ENCODE measurements around the gene SFTPA1.
"Not testable (repeated sequence)": the region's sequence is repeated elsewhere in the genome, so short reads cannot be mapped to it uniquely, and the experiment has no call there.

SFTPA1 gene

DNA sequence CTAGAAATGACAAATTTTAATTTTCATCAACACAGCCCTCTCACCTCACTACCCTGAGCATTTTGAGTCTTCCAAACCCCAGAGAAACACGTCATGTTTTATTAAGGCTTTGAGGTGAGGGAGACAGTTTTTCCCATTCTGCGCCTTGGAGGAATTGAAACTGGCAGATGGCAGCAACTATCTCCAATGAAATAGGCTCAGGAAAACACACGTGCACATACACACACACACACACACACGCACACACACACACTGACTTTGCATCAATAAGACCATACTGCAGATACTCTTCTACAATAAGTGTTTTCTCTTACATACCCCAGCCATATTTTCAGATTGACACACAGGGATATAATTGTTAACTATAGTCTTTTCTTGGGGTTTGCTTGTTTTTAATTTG is 47.3 kb upstream of the SFTPA1 start:
- H3K79me2 ChIP-seq (ENCODE audit: insufficient read depth, low read length), result no peaks in the 10 kb centered on the region
- H4K20me1 ChIP-seq (ENCODE audit: insufficient read depth, low read length), result peaks cover 6% of the 10 kb centered on the region; the same call in 1 of the 2 replicates
- H3K4me3 ChIP-seq (ENCODE audit: low read depth in 1 of 2, low read length in 2 of 2), result no peak overlapping the region
- H3K9me3 ChIP-seq (ENCODE audit: insufficient read depth, low read length, severe bottlenecking), result no peaks in the 10 kb centered on the region
- no peak overlapping the region for H3K9ac ChIP-seq (ENCODE audit: low read depth, low read length)
- no peak overlapping the region for H3K27ac ChIP-seq (ENCODE audit: low read length)
- H3K36me3 ChIP-seq (ENCODE audit: insufficient read depth, low read length), result no peaks in the 10 kb centered on the region
- ATAC-seq (ENCODE audit: insufficient read depth, low read depth), result no peak
- no peak for TF ChIP-seq EZH2 (IDR thresholded peaks at IDR 0.05; ENCODE audit: borderline replicate concordance, low read depth, low read length, severe bottlenecking)
- TF ChIP-seq, protein P1, sequence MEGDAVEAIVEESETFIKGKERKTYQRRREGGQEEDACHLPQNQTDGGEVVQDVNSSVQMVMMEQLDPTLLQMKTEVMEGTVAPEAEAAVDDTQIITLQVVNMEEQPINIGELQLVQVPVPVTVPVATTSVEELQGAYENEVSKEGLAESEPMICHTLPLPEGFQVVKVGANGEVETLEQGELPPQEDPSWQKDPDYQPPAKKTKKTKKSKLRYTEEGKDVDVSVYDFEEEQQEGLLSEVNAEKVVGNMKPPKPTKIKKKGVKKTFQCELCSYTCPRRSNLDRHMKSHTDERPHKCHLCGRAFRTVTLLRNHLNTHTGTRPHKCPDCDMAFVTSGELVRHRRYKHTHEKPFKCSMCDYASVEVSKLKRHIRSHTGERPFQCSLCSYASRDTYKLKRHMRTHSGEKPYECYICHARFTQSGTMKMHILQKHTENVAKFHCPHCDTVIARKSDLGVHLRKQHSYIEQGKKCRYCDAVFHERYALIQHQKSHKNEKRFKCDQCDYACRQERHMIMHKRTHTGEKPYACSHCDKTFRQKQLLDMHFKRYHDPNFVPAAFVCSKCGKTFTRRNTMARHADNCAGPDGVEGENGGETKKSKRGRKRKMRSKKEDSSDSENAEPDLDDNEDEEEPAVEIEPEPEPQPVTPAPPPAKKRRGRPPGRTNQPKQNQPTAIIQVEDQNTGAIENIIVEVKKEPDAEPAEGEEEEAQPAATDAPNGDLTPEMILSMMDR (IDR thresholded peaks at IDR 0.05; ENCODE audit: borderline replicate concordance, extremely low read depth, low read length, poor library complexity, severe bottlenecking), result no peak
- DNase-seq, result no peak
- no peaks in the 10 kb centered on the region for H3K27me3 ChIP-seq (ENCODE audit: insufficient read depth, low read length, poor library complexity)
- H3K4me2 ChIP-seq (ENCODE audit: insufficient read depth, low read length), result no peak overlapping the region
- H3K4me1 ChIP-seq (ENCODE audit: insufficient read depth, low read length), result no peaks in the 10 kb centered on the region
- H2AFZ ChIP-seq (ENCODE audit: low read depth, low read length), result no peak overlapping the region

DNA sequence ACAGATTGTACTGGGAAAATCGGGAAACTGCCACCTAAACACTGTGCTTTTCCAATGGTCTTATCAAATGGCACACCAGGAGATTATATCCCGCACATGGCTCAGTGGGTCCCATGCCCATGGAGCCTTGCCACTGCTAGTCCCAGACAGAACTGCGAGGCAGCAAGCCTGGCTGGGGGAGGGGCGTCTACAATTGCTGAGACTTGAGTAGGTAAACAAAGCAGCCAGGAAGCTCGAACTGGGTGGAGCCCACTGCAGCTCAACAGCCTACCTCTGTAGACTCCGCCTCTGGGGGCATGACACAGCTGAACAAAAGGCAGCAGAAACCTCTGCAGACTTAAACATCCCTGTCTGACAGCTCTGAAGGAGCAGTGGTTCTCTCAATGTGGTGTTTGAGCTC is 40.1 kb upstream of the SFTPA1 start:
- not testable (repeated sequence) for H3K4me1 ChIP-seq (ENCODE audit: insufficient read depth, low read length); DNase-seq; H4K20me1 ChIP-seq (ENCODE audit: insufficient read depth, low read length); H3K9ac ChIP-seq (ENCODE audit: low read depth, low read length); H3K4me2 ChIP-seq (ENCODE audit: insufficient read depth, low read length); ATAC-seq (ENCODE audit: insufficient read depth, low read depth); H3K4me3 ChIP-seq (ENCODE audit: low read depth in 1 of 2, low read length in 2 of 2); H2AFZ ChIP-seq (ENCODE audit: low read depth, low read length); H3K36me3 ChIP-seq (ENCODE audit: insufficient read depth, low read length); H3K27ac ChIP-seq (ENCODE audit: low read length); H3K9me3 ChIP-seq (ENCODE audit: insufficient read depth, low read length, severe bottlenecking); H3K79me2 ChIP-seq (ENCODE audit: insufficient read depth, low read length); H3K27me3 ChIP-seq (ENCODE audit: insufficient read depth, low read length, poor library complexity)

DNA sequence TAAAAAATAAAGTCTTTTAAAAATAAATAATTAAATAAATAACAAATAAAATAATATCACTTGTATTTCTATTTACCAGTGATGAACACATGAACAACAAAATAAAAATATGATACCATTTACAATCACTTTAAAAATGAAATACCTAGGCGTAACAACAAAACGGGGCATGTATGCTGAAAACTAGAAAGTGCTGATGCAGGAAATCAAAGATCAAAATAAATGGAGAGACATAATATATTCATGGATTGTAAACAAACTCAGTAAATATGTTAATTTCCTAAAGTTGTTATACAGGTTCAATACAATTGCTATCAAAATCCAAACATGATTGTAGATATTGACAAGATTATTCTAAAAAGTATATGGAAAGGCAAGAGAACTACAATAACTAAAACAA is 31.4 kb upstream of the SFTPA1 start:
- Histone ChIP-seq H3K27ac (ENCODE audit: low read length) (no peak overlapping the region), H2AFZ (ENCODE audit: low read depth, low read length) (no peak overlapping the region), H3K27me3 (ENCODE audit: insufficient read depth, low read length, poor library complexity) (no peaks in the 10 kb centered on the region), H3K79me2 (ENCODE audit: insufficient read depth, low read length) (no peaks in the 10 kb centered on the region), H3K9ac (ENCODE audit: low read depth, low read length) (no peak overlapping the region), H3K9me3 (ENCODE audit: insufficient read depth, low read length, severe bottlenecking) (no peaks in the 10 kb centered on the region), H3K4me2 (ENCODE audit: insufficient read depth, low read length) (no peak overlapping the region), H3K36me3 (ENCODE audit: insufficient read depth, low read length) (no peaks in the 10 kb centered on the region), H3K4me3 (ENCODE audit: low read depth in 1 of 2, low read length in 2 of 2) (no peak overlapping the region), H4K20me1 (ENCODE audit: insufficient read depth, low read length) (no peaks in the 10 kb centered on the region; the same call in 1 of the 2 replicates), H3K4me1 (ENCODE audit: insufficient read depth, low read length) (no peaks in the 10 kb centered on the region)
- no peak for ATAC-seq (ENCODE audit: insufficient read depth, low read depth)
- TF ChIP-seq EZH2 (IDR thresholded peaks at IDR 0.05; ENCODE audit: borderline replicate concordance, low read depth, low read length, severe bottlenecking), result no peak
- TF ChIP-seq, protein P1 (IDR thresholded peaks at IDR 0.05; ENCODE audit: borderline replicate concordance, extremely low read depth, low read length, poor library complexity, severe bottlenecking), result no peak
- DNase-seq, result no peak

DNA sequence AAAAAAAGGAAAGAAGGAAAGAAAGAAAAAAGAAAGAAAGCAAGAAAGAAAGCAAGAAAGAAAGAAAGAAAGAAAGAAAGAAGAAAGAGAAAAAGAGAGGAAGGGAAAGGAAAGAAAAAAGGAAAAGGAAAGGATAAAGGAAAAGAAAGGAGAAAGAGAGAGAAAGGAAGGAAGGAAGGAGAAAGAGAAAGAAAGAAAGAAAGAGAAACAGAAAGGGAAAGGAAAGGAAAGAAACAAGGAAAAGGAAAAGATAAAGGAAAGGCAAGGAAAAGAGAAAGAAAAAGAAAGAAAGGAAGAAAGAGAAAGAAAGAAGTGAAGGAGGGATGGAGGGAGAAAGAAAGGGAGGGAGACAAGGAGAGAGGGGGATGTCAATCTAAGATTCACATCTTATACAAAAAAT is 29.7 kb upstream of the SFTPA1 start:
- H3K4me2 ChIP-seq (ENCODE audit: insufficient read depth, low read length), result no peak overlapping the region
- H3K36me3 ChIP-seq (ENCODE audit: insufficient read depth, low read length), result no peaks in the 10 kb centered on the region
- H2AFZ ChIP-seq (ENCODE audit: low read depth, low read length), result no peak overlapping the region
- no peak overlapping the region for H3K27ac ChIP-seq (ENCODE audit: low read length)
- no peaks in the 10 kb centered on the region; the same call in 1 of the 2 replicates for H4K20me1 ChIP-seq (ENCODE audit: insufficient read depth, low read length)
- no peak for ATAC-seq (ENCODE audit: insufficient read depth, low read depth)
- H3K79me2 ChIP-seq (ENCODE audit: insufficient read depth, low read length), result no peaks in the 10 kb centered on the region
- H3K27me3 ChIP-seq (ENCODE audit: insufficient read depth, low read length, poor library complexity), result peaks cover under 1% of the 10 kb centered on the region
- TF ChIP-seq, protein P1 (IDR thresholded peaks at IDR 0.05; ENCODE audit: borderline replicate concordance, extremely low read depth, low read length, poor library complexity, severe bottlenecking), result no peak
- TF ChIP-seq EZH2 (IDR thresholded peaks at IDR 0.05; ENCODE audit: borderline replicate concordance, low read depth, low read length, severe bottlenecking), result no peak
- no peak overlapping the region for H3K4me3 ChIP-seq (ENCODE audit: low read depth in 1 of 2, low read length in 2 of 2)
- no peak for DNase-seq
- H3K9ac ChIP-seq (ENCODE audit: low read depth, low read length), result no peak overlapping the region
- H3K4me1 ChIP-seq (ENCODE audit: insufficient read depth, low read length), result no peaks in the 10 kb centered on the region
- H3K9me3 ChIP-seq (ENCODE audit: insufficient read depth, low read length, severe bottlenecking), result no peaks in the 10 kb centered on the region

All from DND-41 (cell line).